LNCAP (cell line): ENCODE data around the gene ASIC3.

Experiments
- CTCF ChIP-seq: fragments of 450-650 bp; IDR thresholded peaks from 2 replicates; pipeline ENCODE4 v1.5.1; 2017; ENCODE audit warnings: mild to moderate bottlenecking

Gene ASIC3

DNA sequence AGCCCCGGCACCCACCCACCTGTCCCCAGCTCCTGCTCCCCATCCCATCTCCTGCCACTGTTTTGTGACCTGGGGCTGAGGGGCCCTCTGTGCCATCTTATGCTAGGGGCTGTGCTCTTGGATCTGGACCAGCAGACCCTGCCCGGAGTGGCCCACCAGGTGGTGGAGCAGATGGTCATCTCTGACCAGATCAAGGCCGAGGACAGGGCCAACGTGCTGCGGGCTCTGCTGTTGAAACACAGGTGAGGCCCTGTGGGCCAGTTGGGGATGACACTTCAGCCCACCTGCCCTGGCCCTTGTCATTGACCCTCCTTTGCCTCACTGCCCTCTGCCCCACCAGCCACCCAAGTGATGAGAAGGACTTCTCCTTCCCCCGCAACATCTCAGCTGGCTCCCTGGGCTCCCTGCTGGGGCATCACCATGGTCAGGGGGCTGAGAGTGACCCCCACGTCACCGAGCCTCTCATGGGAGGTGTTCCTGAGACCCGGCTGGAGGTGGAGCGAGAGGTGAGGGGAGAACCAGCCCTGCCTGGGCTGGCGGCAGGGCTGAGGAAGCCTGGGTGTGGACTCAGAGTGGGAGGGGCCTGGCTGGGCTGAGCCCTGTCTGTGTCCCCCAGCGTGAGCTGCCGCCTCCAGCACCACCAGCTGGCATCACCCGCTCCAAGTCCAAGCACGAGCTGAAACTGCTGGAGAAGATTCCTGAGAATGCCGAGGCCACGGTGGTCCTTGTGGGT is 21.7 kb downstream of the ASIC3 start:
- no peak for TF ChIP-seq CTCF

DNA sequence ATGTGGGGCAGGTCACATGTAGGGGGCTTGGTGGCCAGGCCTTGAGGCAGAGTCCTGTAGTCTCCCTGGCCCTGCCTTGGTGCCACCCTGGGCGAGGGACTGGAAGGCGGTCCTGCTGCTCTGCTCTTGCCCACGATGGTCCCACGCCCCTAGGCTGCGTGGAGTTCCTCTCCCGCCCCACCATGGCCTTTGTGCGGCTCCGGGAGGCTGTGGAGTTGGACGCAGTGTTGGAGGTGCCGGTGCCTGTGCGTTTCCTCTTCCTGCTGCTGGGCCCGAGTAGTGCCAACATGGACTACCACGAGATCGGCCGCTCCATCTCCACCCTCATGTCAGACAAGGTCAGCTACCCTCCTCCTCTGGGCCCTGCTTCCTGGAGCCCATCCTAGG is 22.2 kb downstream of the ASIC3 start:
- TF ChIP-seq CTCF: no peak

DNA sequence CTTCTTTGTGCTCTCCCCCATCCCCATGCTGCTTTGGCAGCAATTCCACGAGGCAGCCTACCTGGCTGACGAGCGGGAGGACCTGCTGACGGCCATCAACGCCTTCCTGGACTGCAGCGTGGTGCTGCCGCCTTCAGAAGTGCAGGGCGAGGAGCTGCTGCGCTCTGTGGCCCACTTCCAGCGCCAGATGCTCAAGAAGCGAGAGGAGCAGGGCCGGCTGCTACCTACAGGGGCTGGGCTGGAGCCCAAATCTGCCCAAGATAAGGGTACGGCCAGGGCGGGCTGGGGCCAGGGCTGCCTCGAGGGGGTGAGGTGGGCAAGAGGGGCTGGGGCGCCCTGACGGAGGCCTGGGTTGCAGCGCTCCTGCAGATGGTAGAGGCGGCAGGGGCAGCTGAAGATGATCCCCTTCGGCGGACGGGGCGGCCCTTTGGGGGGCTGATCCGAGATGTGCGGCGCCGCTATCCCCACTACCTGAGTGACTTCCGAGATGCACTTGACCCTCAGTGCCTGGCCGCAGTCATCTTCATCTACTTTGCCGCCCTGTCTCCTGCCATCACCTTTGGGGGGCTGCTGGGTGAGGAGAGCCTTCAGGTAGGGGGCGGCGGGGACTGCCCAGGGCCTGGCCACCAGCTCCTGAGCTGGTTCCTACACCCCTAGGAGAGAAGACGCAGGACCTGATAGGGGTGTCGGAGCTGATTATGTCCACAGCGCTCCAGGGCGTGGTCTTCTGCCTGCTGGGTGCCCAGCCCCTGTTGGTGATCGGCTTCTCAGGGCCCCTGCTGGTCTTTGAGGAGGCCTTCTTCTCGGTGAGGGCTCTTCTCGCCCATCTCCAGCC is 22.9 kb downstream of the ASIC3 start:
- TF ChIP-seq CTCF: no peak

GRCh38 chr7:151073990-151074389 is 25.7 kb downstream of the ASIC3 start:
- TF ChIP-seq CTCF: no peak

DNA sequence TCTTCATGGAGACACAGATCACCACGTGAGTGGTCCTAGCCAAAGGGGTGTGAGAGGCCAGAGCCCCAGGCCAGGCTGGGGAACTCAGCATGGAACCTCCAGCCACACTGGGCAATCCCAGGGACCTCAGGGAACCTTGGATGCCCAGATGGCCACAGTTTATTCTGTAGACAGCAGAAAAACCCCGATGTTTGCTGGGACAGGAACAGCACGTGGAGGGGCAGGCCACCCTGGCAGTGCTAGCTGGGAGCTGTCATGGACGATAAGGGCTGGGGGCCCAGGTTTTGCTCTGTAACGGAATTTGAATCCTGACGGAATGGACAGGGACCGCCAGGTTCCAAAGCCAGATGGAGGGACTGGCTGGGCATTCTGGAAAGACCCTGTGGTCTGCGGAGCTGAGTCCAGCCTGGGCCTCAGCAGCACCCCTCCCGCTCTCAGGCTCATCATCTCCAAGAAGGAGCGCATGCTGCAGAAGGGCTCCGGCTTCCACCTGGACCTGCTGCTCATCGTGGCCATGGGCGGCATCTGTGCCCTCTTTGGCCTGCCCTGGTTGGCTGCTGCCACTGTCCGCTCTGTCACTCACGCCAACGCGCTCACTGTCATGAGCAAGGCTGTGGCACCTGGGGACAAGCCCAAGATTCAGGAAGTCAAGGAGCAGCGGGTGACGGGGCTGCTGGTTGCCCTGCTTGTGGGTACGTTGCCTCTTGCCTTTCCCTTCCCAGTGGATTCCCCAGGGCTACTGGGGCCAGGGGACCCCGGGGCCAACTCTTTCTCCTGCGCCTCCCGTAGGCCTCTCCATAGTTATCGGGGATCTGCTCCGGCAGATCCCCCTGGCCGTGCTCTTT is 26.7 kb downstream of the ASIC3 start:
- TF ChIP-seq CTCF: no peak

GRCh38 chr7:151075662-151075971 is 27.3 kb downstream of the ASIC3 start:
- no peak for TF ChIP-seq CTCF

- TF ChIP-seq CTCF: no peak
Measured at GRCh38 chr7:151075978-151076426, 27.7 kb downstream of the ASIC3 start.
